HG02981 (cell line): ENCODE data around the gene RHCG.

Experiments used
- ATAC-seq: cut with Tn5 transposase; IDR thresholded peaks from one replicate; pipeline ENCODE4 v1.9.1; 2021; ENCODE audit warnings: mild to moderate bottlenecking, moderate library complexity; ENCODE audit not compliant: unreplicated experiment

The RHCG gene

DNA sequence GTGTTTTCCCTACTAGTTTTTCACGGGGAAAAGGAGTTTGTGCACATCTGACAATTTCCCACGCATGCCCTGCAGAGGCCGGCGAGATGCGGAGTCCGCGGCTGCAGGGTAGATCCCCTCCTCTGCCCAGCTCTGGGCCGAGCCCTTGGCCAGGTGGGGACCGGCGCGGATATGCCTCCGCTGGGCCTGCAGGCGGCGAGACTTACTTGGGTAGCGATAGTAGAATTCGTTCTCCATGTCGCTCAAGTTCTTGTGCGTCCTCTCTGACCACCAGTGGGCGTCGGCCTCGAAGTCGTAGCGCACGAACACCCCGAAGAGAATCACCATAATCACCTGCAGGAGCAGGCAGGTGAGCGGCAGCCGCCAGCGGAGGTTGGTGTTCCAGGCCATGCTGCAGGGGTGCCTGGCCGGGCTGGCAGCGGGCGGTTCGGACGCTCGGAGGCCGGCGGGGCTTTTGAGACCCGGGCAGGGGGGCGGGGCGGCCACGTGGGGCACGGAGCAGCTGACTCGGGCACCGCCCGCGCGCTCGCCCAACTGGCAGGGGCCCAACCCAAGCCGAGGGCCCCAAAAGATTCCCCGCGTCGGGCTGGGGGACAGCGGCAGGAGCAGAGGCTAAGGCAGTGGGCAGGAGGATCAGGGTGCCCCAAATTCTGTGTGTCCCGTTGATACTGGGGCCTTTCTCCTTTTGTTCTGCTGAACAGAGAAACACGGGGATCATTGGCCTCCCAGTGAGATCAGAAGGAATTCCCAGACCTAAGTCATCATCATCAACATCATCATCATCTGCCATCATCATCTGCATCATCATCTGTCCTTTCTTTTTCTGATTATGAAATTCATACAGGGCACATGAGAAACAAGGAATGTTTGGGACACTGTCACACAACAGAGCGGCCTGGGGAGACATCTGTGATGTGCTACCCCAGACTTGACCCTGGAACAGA, at the start of gene RHCG:
Gene RHCG, minus strand, starts transcription at position 429 of the 944 bp plus-strand sequence. Its CDS starts 39 bp downstream, at position 390.
- ATAC-seq: no peak

DNA sequence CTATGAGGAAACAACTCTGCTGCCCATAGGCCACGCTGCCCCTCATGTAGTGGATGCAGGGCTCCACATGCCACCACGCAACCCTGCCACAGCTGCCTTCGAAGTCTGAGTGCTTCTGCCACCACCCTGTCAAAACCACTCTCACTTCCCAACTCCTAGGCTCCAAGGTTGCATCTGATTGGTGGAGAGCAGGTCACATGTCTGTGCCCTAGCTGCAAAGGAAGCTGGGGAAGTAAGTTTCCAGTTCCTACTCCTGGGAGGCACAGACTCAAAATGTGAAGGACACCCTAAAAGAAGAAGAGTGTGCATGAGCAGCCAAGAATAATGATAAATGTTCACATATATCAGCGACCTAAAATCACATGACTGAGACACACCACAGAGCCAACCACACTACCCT, 47.0 kb upstream of the RHCG start:
- ATAC-seq: no peak

DNA sequence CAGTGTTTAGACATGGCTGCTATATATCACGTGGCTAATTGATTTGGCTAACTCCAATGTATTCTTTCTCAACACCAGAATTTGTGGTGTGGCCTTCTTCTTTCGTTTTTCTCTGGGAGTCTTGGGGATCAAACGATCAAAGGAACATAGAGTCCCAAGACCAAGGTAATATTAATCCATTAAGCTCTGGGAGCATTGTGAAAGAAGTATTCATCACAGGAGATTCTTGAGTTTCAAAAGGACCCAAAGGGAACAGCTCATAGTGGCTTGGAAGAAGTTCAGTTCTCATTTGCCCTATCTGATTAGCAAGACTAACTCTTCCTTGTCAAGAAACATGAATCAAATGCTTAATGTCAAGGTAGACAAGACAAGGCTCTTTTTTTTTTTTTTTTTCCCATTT, 46.0 kb upstream of the RHCG start:
- ATAC-seq: no peak

DNA sequence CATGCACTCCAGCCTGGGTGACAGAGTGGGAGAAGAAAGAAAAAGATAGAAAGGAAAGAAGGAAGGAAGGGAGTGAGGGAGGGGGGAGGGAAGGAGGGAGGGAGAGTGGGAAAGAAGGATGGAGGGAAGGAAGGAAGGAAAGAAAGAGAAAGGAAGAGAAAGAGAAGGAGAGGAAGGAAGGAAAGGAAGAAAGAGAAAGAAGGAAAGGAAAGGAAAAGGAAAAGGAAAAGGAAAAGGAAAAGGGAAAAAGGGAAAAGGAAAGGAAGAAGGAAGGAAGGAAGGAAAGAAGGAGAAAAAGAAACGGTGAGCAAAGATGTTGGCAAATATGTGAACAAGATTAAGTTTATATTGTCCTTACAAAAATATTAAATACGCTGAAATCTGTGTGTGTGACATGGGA, 42.6 kb upstream of the RHCG start:
- ATAC-seq: no peak

DNA sequence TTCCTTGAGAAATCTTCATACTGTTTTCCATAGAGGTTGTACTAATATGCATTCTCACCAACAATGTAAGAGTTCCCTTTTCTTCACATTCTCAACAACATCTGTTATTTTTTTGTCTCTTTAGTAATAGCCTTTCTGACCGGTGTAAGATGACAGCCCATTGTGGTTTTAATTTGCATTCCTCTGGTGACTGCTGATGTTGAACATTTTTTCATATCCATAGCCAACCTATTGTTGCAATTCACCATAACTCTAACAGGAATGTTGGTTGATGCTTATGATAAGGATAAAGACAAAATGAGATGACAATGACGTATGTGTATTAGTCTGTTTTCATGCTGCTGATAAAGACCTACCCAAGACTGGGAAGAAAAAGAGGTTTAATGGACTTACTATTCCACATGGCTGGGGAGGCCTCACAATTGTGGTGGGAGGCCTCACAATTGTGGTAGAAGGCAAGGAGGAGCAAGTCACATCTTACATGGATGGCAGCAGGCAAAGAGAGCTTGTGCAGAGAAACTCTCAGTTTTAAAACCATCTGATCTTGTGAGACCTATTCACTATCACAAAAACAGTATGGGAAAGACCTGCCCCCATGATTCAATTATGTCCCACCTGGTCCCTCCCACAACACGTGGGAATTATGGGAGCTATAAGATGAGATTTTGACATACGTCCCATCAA, 37.6 kb upstream of the RHCG start:
- ATAC-seq: no peak

DNA sequence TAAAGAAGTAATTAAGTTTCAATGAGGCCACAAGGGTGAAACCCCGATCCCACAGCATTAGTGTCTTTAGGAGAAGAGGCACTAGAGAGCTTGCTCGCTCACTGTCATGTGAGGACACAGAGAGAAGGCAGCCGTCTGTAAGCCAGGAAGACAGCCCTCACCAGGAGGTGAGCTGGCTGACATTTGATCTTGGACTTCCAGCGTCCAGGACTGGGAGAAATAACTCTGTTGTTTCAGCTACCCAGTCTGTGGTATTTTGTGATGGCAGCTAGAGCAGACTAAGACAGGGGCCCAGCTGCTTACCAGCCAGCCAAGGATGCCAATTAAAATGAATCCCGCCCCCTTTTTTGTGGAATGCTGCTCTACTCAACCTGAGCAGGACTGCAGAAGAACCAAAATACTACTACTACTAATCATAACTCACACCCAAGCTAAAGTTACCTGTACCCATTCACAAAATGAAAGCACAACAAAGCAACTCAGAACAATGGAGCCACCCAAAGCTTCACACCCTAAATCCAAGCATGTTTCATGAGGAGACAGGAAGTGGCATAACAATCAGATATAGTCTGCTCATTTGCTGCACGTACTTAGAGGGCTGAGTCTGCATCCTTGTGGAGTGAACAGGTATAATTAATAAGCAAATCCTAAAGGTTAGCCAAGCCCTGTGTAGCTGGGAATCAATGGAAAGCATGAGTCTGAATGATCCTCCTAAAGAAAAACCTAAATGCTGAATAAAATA, 35.6 kb upstream of the RHCG start:
- ATAC-seq: no peak

DNA sequence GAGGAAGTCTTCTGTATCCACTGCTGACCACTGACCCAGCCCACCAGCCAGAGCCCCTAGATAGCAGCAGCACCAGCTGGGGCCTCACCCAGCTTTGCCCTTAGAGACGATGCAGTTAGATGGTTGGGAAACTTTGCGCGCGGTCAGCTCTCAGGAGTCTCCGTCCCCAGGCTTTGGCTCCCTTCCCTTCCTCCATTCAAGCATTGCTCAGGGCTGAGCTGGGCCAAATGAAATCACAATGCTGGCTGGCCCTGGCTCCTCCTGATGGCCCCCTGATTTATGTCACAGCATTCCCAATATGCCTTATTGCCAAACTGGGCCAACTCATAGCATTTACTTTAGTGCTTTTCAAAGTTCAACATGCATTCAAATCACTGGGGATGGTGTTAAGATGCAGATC, 34.6 kb upstream of the RHCG start:
- ATAC-seq: no peak

DNA sequence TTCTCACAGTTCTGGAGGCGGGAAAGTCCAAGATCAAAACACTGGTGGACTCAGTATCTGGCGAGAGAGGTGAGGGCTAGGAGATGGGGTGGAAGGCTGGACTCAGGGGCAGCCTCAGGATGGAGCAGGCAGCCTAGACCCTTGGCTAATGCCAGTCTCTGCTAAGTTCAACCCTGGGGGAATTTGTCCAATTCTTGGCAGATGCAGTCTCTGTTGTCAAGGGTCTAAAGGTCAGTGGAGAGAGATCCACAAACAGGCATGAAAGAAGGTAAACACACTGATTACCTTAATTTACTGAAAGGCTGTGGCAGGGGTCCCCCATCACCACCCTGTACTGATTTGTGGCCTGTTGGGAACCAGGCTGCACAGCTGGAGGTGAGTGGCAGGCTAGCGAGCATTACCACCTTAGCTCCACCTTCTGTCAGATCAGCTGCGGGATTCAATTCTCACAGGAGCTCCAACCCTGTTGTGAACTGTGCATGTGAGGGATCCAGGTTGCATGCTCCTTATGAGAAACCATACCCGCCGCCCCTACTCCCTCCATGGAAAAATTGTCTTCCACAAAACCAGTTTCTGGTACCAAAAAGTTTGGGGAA, 32.5 kb upstream of the RHCG start:
- no peak for ATAC-seq

DNA sequence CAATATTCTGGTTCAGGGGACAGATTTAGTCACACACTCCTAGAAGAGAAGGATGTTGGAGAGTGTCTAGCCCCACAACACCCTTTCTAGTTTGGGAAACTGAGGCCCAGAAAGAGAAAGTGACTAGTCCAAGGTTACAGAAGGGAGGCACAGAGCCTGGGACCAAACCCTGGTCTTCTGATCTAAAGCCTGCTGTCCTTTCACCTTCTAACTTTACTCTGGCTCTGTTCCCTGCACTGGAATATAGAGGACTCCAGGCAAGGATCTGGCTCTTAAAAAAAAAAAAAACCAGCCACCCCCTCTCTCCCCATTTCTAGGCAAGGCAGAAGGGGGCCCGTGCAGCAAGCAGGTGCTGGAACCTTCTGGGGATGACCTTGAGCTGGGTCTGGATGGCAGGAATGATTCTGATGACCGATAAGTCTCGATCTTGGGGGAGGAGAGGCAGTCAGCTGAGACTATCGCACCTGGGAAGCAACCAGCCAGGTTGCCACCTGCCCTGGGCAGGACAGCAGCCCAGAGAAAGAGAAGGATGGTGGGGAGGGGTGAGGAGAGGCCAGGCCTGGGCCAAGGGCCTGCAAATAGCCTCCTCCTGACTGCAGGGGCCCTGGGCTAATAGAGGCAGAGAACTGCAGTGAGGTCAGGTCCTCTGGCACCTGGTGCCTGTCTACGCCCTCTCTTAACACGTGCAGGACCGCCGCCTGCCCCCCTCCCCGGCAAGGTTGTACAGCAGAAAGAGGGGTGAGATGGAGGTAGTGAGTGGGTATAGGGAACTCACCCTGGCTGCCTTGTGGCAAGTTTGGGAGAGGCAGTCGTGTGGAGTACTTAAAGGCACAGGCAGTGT, 30.4 kb upstream of the RHCG start:
- ATAC-seq: no peak

DNA sequence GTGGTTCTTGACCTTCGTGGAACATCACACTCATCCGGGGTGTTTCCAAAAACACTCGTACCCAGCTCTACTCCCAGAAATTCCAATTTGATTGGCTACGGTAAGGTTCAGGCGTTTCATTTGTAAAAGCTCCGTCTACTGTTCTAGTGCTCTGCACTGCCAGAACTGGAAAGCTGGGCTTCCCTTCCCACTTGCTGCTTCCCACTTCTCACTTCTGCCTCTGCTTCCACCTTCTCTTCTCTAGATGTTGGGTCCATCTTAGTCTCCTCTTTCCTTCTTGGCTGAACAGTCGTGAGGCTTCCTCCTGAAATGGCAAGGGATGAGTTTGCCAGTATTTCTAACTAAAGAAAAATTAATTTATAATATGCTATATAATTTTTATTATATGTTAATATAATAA, 29.8 kb upstream of the RHCG start:
- no peak for ATAC-seq

DNA sequence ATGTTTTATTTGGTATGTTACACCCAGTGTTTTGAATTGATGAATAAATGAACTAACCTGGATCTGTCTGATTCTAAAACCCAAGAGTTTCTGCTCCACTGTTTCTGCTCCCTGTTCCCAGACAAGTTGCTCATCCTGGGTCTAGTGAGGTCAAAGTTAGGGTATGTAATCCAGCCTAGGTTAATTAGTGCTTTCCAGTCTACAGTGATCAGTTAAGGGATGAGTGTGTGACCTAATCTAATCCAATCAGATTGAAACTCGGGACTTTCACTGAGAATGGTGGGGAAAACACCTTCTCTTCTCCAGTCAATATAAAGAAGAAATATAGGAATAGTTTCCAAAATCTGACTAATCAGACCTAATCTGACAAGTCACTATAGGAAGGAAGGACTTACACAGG, 27.8 kb upstream of the RHCG start:
- ATAC-seq: no peak

DNA sequence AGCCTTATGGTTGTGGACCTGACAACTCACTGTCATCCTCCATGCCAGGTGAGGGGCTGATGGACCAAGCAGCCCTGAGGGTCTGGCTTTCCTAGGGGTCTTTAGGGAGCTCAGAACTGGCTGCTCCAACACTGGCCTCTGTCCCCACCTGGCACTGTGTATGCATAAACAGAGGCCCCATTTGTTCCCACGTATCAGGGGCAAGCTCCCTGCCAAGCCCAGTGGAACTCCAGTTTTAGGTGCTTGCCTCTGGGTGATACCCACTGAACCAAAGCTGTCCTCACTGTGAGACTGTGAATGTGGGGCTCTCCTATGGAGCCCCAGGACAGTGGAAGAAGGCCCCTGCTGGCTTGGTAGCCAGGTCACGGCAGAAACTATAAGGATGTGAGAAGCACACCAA, 26.7 kb upstream of the RHCG start:
- ATAC-seq: no peak

DNA sequence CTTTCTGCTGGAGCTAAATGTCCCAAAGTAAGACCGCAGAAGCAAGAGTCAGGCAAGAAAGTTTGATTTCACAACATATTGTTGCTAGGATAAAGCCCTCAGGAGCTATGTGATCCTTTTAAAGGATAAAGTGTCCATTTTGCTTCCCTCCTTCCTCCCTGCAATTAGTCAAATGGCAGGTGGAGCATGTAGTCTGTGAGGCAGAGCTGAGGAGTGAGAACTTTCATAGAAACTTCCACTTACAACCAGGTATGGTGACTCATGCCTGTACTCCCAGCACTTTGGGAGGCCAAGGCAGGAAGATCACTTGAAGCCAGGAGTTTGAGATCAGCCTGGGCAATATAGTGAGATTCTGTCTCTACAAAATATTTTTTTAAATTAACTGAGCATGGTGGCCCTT, 25.2 kb upstream of the RHCG start:
- no peak for ATAC-seq

DNA sequence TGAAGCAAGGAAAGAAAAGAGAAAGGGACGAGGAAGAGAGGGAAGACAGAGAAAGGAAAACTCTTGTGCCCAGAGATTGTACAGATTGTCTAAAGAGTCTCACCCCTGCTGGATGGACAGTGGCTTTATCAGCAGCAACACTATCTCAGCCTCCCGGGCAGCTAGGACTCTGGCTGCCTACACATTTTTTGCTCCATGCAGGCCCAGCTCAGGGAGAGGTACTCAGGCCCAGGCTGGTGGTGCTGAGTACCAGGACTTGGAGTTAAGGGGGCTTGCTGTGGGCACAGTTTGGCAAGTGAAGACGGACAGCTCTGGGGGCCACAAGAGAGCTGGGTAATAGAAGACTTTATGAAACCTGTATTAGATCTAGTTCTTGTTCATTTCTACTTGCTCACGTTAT, 19.1 kb upstream of the RHCG start:
- ATAC-seq: no peak

DNA sequence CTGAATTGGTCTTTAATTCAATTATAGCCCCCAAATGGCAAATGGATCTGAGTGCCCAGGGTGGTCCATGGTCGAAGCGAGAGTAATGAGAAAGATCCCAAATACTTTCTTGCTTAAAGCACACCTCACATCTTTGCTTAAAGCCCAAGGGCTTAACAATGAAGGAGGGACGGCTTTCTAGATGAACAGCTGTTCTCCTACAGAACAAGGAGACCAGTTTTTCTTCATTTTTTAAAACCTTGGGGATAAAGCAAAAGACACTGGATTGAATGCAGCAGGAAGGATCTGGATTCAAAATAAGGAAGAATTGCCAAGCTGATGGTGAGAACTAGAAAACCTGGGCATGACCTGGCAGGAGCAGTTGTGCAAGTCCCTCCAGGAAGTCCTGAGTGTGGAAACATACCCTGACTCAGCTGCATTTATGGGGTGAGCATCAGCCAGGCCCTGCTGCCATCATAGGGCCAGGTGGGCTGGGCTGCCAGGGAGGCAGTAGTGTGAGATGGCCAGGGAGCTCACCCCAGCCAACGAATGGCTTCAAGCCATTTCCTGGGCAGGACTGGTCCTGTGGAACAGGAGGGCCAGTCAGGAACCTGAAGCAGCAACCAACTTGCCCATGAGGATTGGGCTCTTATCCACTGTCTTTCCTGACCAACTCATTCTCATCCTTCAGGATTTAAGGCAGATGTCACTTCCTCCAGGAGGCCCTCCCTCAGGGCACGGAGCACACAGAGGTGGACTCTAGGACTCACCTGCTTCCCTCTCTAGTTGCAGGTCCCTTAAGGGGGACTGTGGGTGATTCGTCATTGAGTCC, 18.4 kb upstream of the RHCG start:
- no peak for ATAC-seq

DNA sequence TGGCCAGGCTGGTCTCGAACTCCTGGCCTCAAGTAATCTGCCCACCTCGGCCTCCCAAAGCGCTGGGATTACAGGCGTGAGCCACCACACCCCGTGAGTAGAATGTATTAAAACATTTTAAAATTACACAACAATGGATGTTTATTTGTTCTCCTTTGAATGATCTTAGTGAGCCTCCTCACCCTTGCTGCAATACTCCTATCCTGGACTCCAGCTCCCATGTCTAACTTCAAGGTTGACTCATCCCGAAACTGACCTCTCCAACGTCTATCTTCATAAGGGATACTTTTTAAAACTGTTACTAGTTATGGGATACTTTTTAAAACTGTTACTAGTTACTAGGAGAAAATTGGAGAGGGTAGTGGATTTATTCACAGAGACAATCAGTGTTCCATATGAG, 17.8 kb upstream of the RHCG start:
- no peak for ATAC-seq

DNA sequence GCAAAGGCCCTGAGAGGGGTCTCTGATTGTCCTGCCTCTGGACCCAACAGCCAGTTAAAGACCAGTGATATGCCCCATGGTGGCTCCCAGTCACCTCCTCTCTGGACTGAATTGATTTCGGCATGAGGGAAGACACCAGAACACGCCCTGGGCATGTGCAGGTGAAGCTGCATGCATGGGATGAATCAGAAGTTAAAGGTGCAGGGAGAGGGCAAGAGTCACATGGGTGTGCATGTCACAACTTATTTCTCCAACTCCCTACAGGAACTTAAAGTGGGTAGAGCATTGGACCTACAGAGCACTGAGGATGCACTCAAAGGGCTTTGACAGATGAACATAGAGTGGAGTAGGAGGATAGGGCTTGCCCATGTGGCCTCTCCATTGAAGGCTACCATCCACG, 16.9 kb upstream of the RHCG start:
- no peak for ATAC-seq

DNA sequence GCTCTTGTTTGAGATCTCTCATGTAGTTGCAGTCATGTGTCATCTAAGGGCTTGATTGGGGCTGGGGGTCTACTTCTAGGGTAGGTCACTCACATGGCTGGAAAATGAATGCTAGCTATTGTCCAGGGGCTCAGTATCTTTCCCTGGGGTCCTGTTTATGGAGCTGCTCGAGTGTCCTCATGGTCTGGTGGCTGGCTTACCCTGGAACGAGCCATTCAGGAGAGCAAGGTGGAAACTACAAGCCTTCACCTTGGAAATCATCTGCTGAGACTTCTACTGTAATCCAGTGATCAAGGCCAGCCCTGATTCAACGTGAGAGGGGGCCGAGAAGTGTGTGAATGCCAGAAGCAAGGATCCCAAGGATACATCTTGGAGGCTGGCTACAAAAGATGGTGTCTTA, 16.2 kb upstream of the RHCG start:
- ATAC-seq: no peak

DNA sequence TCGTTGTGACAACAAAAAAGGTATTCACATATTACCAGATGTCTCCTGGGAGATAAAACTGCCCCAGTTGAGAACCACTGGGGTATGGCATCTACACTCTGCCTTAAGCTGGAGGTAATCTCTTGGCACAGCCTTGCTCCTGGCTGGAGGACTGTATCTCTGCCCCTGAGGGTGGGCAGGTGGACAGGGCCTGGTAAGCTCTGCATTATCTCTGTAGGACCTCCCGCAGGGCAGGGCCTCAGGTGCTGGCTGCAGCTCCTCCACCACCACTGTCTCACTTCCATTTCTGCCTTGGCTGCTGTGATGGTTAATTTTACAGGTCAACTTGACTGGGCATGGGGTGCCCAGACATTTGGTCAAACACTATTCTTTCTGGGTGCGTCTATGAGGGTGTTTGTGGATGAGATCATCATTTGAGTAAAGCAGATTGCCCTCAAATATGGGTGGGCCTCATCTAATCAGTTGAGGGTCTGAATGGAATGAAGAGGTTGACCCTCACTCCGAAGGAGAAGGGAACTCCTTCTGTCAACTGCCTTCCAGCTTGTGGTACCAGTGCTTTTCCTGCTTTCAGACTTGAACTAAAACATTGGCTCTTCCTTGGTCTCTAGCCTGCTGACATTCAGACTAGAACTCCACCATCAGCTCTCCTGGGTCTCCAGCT, 9.8 kb upstream of the RHCG start:
- no peak for ATAC-seq
